AG09309 (cell line): Measurements from ENCODE around the gene KASH5.

Experiments used
- DNase-seq: peaks from one replicate; pipeline ENCODE4 v3.0.0-alpha.2; 2010; ENCODE audit warnings: low read depth
- H3K4me3 ChIP-seq: 2 replicates; pipeline ENCODE4 v1.5.1; 2011; ENCODE audit warnings: mild to moderate bottlenecking, low read depth, low read length, moderate library complexity; ENCODE audit not compliant: control insufficient read depth
- CTCF ChIP-seq: IDR thresholded peaks from 2 replicates; pipeline ENCODE4 v1.5.1; 2011; ENCODE audit warnings: mild to moderate bottlenecking, low read depth, low read length, inconsistent platforms; ENCODE audit not compliant: insufficient read depth, control insufficient read depth; ENCODE audit errors: missing control alignments

The KASH5 gene

DNA sequence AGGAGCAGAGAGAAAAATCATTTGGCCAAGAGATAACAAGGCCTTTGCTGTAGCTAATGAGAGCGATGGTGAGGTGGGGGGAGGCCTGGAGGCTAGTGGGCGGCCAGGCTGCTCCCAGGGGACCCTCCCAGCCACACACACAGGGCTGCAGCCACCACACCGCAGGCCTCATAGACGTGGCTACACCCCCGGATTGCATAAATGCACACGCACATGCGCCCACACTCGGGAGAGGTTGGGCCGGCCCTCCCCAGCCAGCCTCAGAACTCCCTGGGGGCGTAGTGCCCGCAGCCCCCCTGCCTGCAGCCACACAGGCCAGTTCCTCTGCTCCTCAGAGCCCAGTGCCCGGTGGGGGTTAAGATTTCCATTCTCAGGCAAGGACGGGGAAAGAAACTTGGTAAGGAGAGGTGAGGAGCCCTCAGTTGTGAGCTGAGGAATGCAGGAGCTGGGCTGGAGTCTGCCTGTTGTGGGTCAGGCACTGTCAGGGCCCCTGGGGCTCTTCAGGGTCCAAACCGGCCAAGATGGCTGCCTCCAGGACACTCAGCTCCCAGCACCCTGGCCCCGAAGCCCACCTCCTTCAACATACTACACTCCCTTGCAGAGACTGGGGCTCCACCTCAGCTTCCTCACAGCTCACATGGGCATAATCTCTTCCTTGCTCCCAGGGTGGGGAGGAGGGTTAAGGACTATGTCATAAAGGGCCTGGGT lies 27.2 kb downstream of the KASH5 start:
- no peak for TF ChIP-seq CTCF
- no peak overlapping the region for H3K4me3 ChIP-seq
- DNase-seq = no peak

GRCh38 chr19:49415810-49416200 lies 27.8 kb downstream of the KASH5 start:
- TF ChIP-seq CTCF = no peak
- DNase-seq = no peak

DNA sequence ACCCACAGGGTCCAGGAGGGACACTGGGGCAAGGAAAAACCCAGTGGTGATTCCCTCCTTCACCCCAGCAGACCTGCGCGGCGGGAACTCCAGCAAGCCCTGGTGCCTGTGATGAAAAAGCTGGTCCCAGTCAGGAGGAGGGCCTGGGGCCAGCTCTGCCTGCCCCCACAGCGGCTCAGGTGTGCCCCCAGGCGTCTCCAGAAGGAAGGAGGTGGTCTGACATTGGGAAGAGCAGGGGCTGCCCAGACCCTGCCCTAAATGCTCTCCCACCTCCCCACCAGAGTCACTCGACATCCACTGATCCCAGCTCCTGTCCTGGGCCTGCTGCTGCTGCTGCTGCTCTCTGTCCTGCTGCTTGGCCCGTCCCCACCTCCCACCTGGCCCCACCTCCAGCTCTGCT lies 29.0 kb downstream of the KASH5 start:
- H3K4me3 ChIP-seq = no peak overlapping the region
- no peak for DNase-seq
- no peak for TF ChIP-seq CTCF

More at GRCh38 chr19:49415810-49416200, 27.8 kb downstream of the KASH5 start:
- no peak overlapping the region for H3K4me3 ChIP-seq

DNA sequence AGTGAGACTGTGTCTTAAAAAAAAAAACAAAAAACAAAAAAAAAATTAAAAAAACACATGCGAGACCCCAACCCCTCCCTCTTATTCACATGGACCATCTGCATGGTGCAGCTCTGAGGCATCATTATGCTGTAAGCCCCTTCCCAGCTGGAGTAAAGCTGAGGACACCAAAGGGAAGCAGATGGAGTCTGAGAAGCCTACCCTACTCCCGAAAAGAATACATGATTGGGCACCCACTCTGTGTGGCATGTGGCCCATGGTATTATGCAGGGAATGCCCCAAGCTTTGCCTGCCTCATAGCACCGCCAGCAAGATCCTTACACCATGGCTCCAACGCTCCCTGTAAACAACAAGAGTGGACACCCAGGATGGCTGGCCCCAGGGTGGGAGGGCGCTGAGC lies 30.5 kb downstream of the KASH5 start:
- no peak overlapping the region for H3K4me3 ChIP-seq
- no peak for TF ChIP-seq CTCF
- DNase-seq = no peak

GRCh38 chr19:49419173-49419572 lies 31.1 kb downstream of the KASH5 start:
- no peak overlapping the region for H3K4me3 ChIP-seq
- no peak for TF ChIP-seq CTCF
- no peak for DNase-seq

DNA sequence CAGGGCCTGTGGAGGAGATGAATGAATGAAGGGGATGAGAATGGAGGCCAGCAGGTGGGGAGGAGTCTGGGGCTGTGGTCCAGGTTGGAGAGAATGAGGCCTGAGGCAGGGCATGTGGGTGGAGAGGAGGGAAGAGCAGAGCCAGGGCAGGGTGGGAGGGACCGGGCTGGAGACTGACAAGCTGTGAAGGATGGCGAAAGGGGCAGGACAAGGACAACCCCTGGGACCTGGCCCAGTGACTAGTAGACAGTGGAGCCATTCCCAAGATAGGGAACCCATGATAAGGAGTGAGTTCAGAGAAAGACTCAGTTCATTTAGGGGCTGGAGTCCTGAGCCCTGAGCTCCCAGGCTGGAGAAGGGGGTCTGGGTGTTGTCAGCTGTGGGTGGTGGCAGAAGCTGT lies 32.2 kb downstream of the KASH5 start:
- no peak for TF ChIP-seq CTCF
- no peak for DNase-seq
- no peak overlapping the region for H3K4me3 ChIP-seq
